GM23338 (cell line): ENCODE measurements around the gene SIRT3.

Experiments
- CREB1 ChIP-seq: fragments of 250-450 bp; sonication (Bioruptor Pico); IDR thresholded peaks from 2 replicates; pipeline ENCODE4 v1.5.0; 2020; ENCODE audit warnings: low read depth, mild to moderate bottlenecking, moderate library complexity
- EZH2 ChIP-seq: fragments of 200-600 bp; sonication (generic); IDR thresholded peaks from one replicate; pipeline ENCODE4 v1.8.0; 2017; ENCODE audit warnings: antibody characterized with exemption, mild to moderate bottlenecking, low read depth; ENCODE audit not compliant: unreplicated experiment
- EZH2phosphoT487 ChIP-seq: fragments of 200-600 bp; sonication (generic); IDR thresholded peaks from one replicate; pipeline ENCODE4 v1.8.1; 2018; ENCODE audit warnings: antibody characterized with exemption; ENCODE audit not compliant: unreplicated experiment
- POLR2AphosphoS5 ChIP-seq: IDR thresholded peaks from 2 replicates; pipeline ENCODE4 v1.6.1; 2016; ENCODE audit warnings: antibody characterized with exemption, low read depth
- REST ChIP-seq: IDR thresholded peaks from one replicate; pipeline ENCODE4 v1.6.1; 2018; ENCODE audit warnings: antibody characterized with exemption; ENCODE audit not compliant: unreplicated experiment
- TF ChIP-seq, protein P1 (sequence below), 2 experiments: fragments of 200-600 bp in 1 of 2; sonication (generic) in 1 of 2; conservative IDR thresholded peaks; 2 replicates each; pipeline versions ENCODE4 v1.5.1 to v1.6.1; 2016 to 2017; ENCODE audit warnings: antibody characterized with exemption in 2 of 2, low read depth in 2 of 2, mild to moderate bottlenecking in 2 of 2, moderate library complexity in 1 of 2

DNA sequence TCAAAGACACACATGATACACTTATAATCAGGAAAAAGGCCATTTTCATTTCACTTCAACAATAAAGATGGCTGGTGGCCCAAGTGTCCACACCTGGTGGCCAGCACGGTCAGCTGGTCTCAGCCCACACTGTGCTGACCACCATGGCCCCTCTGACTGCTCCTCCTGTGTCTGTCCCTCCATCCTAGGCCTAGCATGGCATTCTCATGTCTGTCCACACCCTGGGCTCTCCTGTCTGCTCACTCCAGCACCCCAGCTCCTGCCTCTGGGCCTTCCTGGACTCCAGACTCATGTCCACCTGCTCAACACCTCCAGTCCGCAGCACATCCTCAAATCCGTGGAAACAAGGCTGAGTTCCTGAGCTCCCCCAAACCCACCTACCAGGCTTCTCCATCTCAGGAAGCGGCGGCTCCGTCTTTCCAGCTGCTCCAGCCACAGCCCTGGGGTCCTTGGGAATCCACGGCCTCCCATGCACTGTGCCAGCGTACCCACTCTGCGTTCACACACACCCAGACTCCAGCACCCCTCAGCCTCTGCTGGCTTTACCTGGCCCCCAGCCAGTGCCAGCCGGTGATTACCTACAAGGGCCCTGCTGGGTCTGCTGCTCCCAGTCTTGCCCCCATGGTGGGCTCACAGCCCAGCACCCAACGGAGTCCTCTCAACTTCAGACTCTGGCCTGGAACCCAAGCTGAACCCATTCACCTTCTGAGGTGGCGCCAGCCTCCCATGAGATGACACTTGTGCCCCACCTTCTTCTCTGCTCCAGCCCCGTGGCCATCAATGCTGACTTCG, 13.9 kb downstream of the SIRT3 start:
- no peak for TF ChIP-seq POLR2AphosphoS5
- TF ChIP-seq, protein P1, sequence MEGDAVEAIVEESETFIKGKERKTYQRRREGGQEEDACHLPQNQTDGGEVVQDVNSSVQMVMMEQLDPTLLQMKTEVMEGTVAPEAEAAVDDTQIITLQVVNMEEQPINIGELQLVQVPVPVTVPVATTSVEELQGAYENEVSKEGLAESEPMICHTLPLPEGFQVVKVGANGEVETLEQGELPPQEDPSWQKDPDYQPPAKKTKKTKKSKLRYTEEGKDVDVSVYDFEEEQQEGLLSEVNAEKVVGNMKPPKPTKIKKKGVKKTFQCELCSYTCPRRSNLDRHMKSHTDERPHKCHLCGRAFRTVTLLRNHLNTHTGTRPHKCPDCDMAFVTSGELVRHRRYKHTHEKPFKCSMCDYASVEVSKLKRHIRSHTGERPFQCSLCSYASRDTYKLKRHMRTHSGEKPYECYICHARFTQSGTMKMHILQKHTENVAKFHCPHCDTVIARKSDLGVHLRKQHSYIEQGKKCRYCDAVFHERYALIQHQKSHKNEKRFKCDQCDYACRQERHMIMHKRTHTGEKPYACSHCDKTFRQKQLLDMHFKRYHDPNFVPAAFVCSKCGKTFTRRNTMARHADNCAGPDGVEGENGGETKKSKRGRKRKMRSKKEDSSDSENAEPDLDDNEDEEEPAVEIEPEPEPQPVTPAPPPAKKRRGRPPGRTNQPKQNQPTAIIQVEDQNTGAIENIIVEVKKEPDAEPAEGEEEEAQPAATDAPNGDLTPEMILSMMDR (conservative IDR thresholded peaks at IDR 0.05; ENCODE audit: low read depth in 2 of 2) = no peak
- TF ChIP-seq EZH2 = no peak
- TF ChIP-seq REST = no peak
- no peak for TF ChIP-seq CREB1 (CRISPR knock-in tag)
- no peak for TF ChIP-seq EZH2phosphoT487
